HG03060 (cell line): ENCODE data around the gene NUP107.
"Not testable (repeated sequence)": the region's sequence is repeated elsewhere in the genome, so short reads cannot be mapped to it uniquely, and the experiment has no call there.

ENCODE experiments used
- ATAC-seq: cut with Tn5 transposase; IDR thresholded peaks from one replicate; pipeline ENCODE4 v1.9.1; 2021; ENCODE audit warnings: low read depth, moderate number of reproducible peaks; ENCODE audit not compliant: unreplicated experiment

Gene NUP107

DNA sequence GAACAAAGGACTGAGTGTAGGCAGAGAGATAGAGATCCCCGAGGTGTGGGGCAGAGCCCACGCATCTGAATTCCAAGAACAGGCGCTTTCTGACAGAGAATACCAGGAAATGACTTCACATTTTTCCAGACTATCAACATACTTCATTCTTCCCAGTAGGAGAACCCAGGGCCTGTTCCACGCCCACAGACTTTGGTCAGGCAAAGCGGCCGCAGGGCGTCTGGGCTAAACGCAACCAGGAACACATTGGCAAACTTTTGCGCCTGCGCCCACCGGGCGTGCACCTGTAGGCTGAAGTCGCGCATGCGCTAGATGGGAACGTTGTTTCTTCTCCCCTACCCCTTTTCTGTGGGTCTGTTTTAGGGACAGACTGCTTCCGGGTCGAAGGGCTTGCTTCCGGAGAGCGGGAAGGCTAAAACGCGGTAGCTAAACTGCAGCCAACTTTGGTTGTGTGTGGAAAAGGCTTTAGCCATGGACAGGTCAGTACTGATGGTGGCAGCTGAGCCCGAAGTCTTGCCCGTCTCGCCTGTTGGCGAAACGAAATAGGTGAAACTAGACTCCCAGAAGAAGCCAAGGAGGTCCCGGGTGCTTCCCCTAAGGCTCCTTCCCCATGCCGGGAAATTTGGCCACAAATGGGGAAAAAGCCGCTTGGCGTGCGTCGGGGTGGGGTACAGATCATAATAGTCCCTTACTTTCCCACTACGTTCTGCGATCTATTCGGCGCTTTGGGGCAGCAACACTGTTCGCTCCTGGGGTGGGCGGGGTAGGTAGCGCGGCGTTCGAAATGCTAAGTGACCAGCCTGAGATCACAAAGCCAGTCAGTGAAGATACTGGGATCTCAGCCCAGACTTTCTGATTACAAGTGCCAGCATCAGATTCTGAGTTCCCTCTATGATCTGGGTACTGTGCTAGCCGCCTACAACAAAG is at the start of gene NUP107:
Gene NUP107 (plus strand): TSS at position 384 of the 927 bp plus-strand sequence. CDS start 88 bp downstream, at position 472.
- ATAC-seq, result peak; percentile 92

DNA sequence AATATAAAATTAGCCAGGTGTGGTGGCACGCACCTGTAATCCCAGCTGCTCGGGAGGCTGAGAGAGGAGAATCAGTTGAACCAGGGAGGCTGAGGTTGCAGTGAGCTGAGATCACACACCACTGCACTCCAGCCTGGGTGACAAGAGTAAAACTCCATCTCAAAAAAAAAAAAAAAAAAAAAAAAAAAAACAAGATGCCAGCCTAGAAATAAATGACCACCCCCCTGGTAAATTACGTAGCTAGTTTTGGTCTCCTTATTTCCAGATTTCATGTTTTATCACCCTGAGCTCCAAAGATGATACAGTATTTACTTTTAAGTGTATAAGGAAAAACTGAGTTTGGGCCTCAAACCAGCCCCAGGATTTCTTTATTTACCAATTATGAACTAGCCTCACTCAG is 49.3 kb upstream of the NUP107 start:
- ATAC-seq, result not testable (repeated sequence)

- no peak for ATAC-seq
Measured at GRCh38 chr12:68638171-68638570, 48.6 kb upstream of the NUP107 start.

DNA sequence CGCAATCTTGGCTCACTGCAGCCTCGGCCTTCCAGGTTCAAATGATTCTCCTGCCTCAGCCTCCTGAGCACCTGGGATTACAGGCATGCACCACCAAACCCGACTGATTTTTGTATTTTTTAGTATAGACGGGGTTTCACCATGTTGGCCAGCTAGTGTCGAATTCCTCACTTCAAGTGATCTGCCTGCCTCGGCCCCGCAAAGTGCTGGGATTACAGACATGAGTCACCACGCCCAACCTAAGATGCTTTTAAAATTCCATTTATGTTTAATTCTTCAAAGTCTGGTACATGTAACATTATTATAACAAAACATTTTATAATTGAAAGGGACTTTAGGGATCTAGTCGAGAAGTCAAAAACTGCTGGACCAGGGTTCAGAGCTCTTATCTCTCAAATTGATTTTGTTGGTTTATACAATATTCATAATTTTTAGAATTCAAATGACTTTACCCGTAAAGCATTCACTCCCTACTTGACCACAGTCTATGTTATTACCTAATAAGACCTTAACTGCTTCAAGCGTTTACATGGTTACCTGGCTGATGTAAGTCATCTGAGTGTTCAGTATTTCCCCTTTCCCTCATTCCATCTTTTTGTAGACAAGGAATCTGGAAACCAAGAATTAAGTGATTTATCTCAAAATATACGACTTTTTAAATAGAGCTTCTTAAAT is 47.9 kb upstream of the NUP107 start:
- ATAC-seq, result no peak

GRCh38 chr12:68639396-68639767 is 47.4 kb upstream of the NUP107 start:
- ATAC-seq, result no peak

- peak; percentile 80 for ATAC-seq
Measured at GRCh38 chr12:68641138-68641537, 45.6 kb upstream of the NUP107 start.

- ATAC-seq, result no peak
Measured at GRCh38 chr12:68646484-68646883, 40.3 kb upstream of the NUP107 start.

DNA sequence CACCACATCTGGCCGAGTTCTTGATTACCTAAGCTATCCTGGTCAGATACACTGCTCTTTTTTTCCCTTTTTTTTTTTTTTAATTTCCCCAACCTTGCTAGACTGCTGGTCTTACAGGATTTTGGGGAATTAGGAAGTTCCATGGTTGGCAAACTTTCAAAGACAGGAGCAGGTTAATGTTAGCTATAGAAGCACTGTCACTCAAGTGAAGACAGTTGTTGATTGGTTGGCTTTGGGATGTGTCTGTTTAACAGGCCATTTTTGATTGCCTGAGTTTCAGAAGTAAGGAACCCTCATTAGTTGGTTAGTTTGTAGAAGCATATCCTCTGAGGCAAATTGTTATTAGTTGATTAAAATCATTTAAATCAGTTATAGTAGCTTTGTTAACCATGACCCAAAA is 39.3 kb upstream of the NUP107 start:
- ATAC-seq, result no peak

DNA sequence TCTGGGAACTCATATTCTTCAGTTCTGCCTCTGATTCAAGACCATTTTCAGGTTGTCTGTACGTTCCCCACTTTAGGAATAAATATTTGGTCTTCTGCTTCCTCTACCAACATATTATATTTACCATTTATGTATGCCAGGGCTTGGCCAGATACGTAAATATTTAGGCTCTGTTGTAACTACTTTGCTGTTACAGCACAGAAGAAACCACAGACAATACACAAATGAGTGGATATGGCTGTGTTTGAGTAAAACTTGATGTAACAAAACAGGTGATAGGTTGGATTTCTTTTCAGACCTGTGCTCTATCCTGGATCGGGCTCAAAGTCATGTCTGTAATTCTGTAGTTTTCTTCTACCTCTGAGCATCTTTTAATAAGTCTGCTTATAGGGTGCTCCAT is 38.6 kb upstream of the NUP107 start:
- no peak for ATAC-seq

- no peak for ATAC-seq
Measured at GRCh38 chr12:68665016-68665569, 21.7 kb upstream of the NUP107 start.

GRCh38 chr12:68667291-68667690 is 19.5 kb upstream of the NUP107 start:
- ATAC-seq, result no peak

- no peak for ATAC-seq
Measured at GRCh38 chr12:68667896-68668295, 18.9 kb upstream of the NUP107 start.

- ATAC-seq, result no peak
Measured at GRCh38 chr12:68671179-68671578, 15.6 kb upstream of the NUP107 start.

GRCh38 chr12:68673788-68674187 is 13.0 kb upstream of the NUP107 start:
- no peak for ATAC-seq

DNA sequence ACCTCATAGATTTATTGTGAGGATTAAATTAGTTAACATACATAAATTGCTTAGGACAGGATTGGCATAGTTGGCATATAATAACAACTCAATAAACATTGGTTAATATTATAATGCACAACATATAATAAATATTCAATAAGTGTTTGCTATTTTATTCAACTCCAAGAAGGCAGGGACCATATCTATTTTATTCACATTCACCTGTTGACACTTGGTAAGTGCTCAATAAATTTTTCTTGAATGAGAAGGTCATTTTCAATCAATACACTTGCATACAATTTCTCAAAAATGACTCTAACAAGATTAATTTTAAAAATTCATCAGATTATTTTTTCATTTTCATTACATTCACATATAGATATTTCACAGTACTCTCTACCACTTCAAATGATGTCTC is 12.4 kb upstream of the NUP107 start:
- no peak for ATAC-seq

DNA sequence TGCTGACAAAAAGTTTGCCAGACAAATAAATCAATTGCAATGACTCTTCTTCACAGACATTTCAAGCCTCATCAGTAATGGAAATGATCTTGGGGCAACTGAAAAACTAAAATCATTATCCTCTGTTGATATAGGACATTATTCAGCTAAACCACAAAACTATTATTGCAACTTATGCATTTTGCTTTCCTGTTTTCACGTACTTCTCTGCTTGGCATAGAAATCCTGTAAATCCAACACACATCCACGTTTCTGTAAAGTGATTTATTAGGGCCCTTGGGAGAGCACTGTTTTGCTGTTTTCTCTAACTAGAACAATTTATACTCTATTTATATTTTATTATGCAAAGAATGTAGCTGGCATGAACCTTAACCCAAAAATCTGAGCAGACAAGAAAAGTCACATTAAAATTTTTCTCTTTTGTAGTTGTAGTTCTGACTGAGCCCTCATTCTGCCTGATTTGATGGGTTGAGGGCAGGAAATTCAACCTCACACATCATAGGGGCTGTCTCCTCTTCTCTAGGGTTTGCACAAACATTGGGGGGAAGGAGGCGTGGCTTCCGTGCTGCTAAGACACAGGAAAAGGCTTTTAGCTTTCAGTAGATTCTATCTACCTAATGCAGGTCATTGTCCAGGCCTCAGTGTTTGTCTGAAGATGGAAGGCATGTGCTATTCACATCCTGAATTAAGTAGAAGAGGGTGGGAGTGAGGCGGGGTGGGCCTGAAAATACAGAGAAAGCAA is 11.5 kb upstream of the NUP107 start:
- no peak for ATAC-seq

- not testable (repeated sequence) for ATAC-seq
Measured at GRCh38 chr12:68676854-68677253, 9.9 kb upstream of the NUP107 start.

GRCh38 chr12:68686262-68686594 is 550 bp upstream of the NUP107 start:
- no peak for ATAC-seq

DNA sequence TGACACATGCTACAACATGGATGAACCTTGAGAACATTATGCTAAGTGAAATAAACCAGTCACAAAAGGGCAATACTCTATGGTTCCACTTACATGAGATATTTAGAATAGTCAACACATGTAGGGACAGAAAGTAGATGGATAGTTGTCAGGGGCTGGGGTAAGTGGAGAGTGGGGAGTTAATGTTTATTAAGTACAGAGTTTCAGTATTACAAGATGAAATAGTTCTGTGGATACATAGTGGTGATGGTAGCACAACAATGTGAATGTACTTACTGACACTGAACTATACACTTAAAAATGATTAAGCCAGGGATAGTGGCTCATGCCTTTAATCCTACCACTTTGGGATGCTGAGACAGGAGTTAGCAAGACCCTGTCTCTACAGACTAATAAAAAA is 8.7 kb downstream of the NUP107 start:
- ATAC-seq, result no peak

DNA sequence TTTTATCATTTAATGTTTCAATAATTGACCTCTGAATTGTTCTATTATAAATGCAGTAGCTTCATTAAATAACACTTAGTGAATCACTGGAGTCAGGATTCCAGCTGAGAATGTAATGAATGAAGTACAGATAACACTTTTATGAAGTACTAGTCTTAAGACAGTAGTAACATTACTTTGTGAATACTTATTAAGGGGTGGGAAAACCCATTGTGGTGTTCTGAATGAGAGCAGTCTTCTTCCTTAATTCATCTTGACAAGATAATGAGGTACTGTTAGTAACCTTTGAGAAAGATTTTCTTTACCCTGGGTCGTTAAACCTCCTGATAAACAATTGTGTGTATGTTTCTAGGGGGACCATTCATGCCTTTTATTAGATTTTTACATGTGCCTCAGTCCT is 12.7 kb downstream of the NUP107 start:
- no peak for ATAC-seq

DNA sequence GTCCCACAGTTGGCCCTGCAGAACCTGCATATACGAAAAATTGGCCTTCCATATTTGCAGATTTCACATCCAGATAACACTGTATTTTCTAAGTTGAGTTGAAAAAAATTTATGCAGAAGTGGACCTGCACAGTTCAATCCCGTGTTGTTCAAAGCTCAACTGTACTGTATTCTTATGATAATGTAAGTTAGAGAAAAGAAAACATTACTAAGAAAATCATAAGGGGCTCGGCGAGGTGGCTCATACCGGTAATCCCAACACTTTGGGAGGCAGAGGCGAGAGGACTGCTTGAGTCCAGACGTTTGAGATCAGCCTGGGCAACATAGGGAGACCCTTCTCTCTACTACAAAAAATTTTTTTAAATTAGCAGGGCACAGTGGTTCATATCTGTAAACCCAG is 41.0 kb downstream of the NUP107 start:
- ATAC-seq, result no peak
